Psoas muscle (tissue), 8 donors: ENCODE data around the gene EVI5. TPM values are rescaled to one million over a fixed set of nuclear protein-coding genes. Genes with fewer than 3 reads are reported as not detected.

ENCODE experiments used
- ATAC-seq, 4 donors: fragments of 200-7000 bp; cut with Tn5 transposase; one replicate each; pipeline ENCODE4 v1.9.1; 2020; ENCODE audit warnings: moderate library complexity in 3 of 4, mild to moderate bottlenecking in 2 of 4
- DNase-seq, 2 donors: peaks; one replicate each; pipeline ENCODE4 v3.0.0-alpha.2; 2020
- H3K27ac ChIP-seq: fragments of 200-600 bp; one replicate; pipeline ENCODE4 v1.8.0; 2022
- H3K27me3 ChIP-seq, 3 donors: fragments of 200-600 bp in 1 of 3; one replicate each; pipeline versions ENCODE4 v1.6.1 to v1.8.0; 2013 to 2022; ENCODE audit warnings: low read length in 2 of 3, mild to moderate bottlenecking in 2 of 3, moderate library complexity in 1 of 3; ENCODE audit not compliant: insufficient read depth in 3 of 3
- H3K36me3 ChIP-seq, 2 donors: fragments of 200-600 bp in 1 of 2; one replicate each; pipeline versions ENCODE4 v1.6.1 to v1.8.0; 2013 to 2022; ENCODE audit warnings: low read depth in 1 of 2, mild to moderate bottlenecking in 1 of 2, moderate library complexity in 1 of 2; ENCODE audit not compliant: insufficient read depth in 1 of 2
- H3K4me1 ChIP-seq: fragments of 200-600 bp; one replicate; pipeline ENCODE4 v1.8.0; 2022
- H3K4me3 ChIP-seq: fragments of 200-600 bp; one replicate; pipeline ENCODE4 v1.8.0; 2022; ENCODE audit warnings: mild to moderate bottlenecking
- H3K9me3 ChIP-seq: fragments of 200-600 bp; one replicate; pipeline ENCODE4 v1.8.0; 2022
- CTCF ChIP-seq: fragments of 200-600 bp; IDR thresholded peaks from one replicate; pipeline ENCODE4 v1.8.0; 2022; ENCODE audit warnings: antibody characterized with exemption
- whole genome bisulfite sequencing, 3 donors: extraction: QIAGEN DNeasy Blood & Tissue Kit; methylation state at CpG; one replicate each; pipeline versions ENCODE4 v1.1.6 to v1.1.7; 2013; 5-methylcytosine and 5-hydroxymethylcytosine counted together
- intact Hi-C, 2 donors: fragments of 100-400 bp; cut with DNase I; formaldehyde crosslinking; loops; one replicate each; pipeline versions ENCODE4 v1.11.0 to v1.14.2; 2022
- polyA plus RNA-seq, 3 donors: library from polyadenylated mRNA; stranded (reverse); fragments of 200-250 nt; gene quantifications; one replicate each; pipeline ENCODE4 v1.2.3, GENCODE V29; 2013
- total RNA-seq, 4 donors: library from RNA; stranded (reverse); fragmentation: NEBNext Ultra II Directional in 2 of 4; extraction: Animal tissue kit (Norgen Biotek cat#: 25700) in 2 of 4; gene quantifications; one replicate each; pipeline versions ENCODE4 v1.2.1 to v1.2.4, GENCODE V29; 2021 to 2023
- donor health status: healthy with polysubstance abuse.
- donor health status: DM: no; HTN: no; CAD: no; lungs with moderate emphysema.
- donor health status: Bipolar disorder and iron deficiency.
- donor health status: healthy.
- donor health status: DM: yes; HTN: yes; CAD: no.
- donor health status: DM: no; HTN: no; CAD: no.
- donor health status: DM: no; HTN: no; CAD: no.
- donor health status: DM: yes; HTN: yes; CAD: no.

EVI5 gene
- total and polyA plus RNA-seq, 7 donors: 2.3 to 15.9 (median 6.3) TPM

GRCh38 chr1:92816732-92817131 lies 31.8 kb upstream of the EVI5 start:
- ATAC-seq (no peak), DNase-seq (no peak)
- Histone ChIP-seq H3K4me1 (no peaks in the 10 kb centered on the region), H3K9me3 (no peaks in the 10 kb centered on the region), H3K27me3 (no peaks in the 10 kb centered on the region), H3K27ac (no peak overlapping the region), H3K36me3 (no peaks in the 10 kb centered on the region), H3K4me3 (no peak overlapping the region)
- intact Hi-C loops: loop anchor here (5.0 kb wide), 2 partner anchors 64 to 69 kb away; no protein-coding TSS in a partner anchor
- 65 to 71% (median 69%) methylated on average over 2 of the region's 2 CpGs for WGBS, 3 donors
- no peak for TF ChIP-seq CTCF

DNA sequence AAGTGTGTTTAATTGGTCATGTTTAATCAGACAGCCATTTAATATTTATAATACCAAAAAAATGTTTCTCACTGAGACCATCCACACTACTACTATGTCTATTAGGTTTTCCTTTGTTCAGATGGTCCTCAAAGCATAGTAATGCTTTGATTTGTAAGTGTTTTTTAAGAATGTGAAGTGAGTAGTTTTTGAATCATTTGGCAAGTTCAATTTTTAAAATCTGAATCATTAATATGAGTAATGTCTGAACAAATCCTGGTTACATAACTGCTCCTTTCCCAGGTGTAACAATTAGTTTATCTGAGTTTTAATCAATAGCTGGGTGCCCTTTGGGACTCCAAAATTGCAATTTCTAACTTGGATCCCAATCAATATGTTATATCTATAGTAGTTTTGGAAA lies 23.5 kb upstream of the EVI5 start:
- Histone ChIP-seq H3K4me1 (no peaks in the 10 kb centered on the region), H3K36me3 (no peaks in the 10 kb centered on the region), H3K4me3 (no peak overlapping the region), H3K27ac (no peak overlapping the region), H3K9me3 (no peaks in the 10 kb centered on the region), H3K27me3 (no peaks in the 10 kb centered on the region)
- no peak for ATAC-seq
- no peak for DNase-seq
- no peak for TF ChIP-seq CTCF
- intact Hi-C loops: no loop called here

GRCh38 chr1:92805216-92805615 lies 20.3 kb upstream of the EVI5 start:
- no peak overlapping the region for H3K4me3 ChIP-seq
- no peak for TF ChIP-seq CTCF
- no peaks in the 10 kb centered on the region for H3K4me1 ChIP-seq
- H3K36me3 ChIP-seq: no peaks in the 10 kb centered on the region
- no peak overlapping the region for H3K27ac ChIP-seq
- 92 to 94% (median 92%) methylated on average over 1 of the region's 1 CpG for WGBS, 3 donors
- H3K27me3 ChIP-seq: no peaks in the 10 kb centered on the region
- no peaks in the 10 kb centered on the region for H3K9me3 ChIP-seq
- intact Hi-C loops: no loop called here
- DNase-seq (no peak), ATAC-seq (no peak)

GRCh38 chr1:92804721-92805201 lies 19.9 kb upstream of the EVI5 start:
- WGBS, 3 donors: 4 to 23% (median 10%) methylated on average over 7 of the region's 7 CpGs
- intact Hi-C loops: no loop called here
- H3K27me3 ChIP-seq: no peaks in the 10 kb centered on the region
- no peak overlapping the region for H3K27ac ChIP-seq
- H3K4me3 ChIP-seq: no peak overlapping the region
- DNase-seq (peak in 1 of 2 donors; percentile 29), ATAC-seq (peak; percentile 13 to 58 (median 28))
- H3K9me3 ChIP-seq: no peaks in the 10 kb centered on the region
- TF ChIP-seq CTCF: no peak
- no peaks in the 10 kb centered on the region for H3K36me3 ChIP-seq
- H3K4me1 ChIP-seq: no peaks in the 10 kb centered on the region

- Histone ChIP-seq H3K36me3 (no peaks in the 10 kb centered on the region), H3K4me1 (no peaks in the 10 kb centered on the region), H3K4me3 (no peak overlapping the region), H3K9me3 (no peaks in the 10 kb centered on the region), H3K27ac (no peak overlapping the region), H3K27me3 (no peaks in the 10 kb centered on the region)
- TF ChIP-seq CTCF: no peak
- ATAC-seq (no peak), DNase-seq (no peak)
- intact Hi-C loops: no loop called here
- 87 to 93% (median 88%) methylated on average over 7 of the region's 7 CpGs for WGBS, 3 donors
Observed at GRCh38 chr1:92803140-92803887, 18.4 kb upstream of the EVI5 start.
